SHP77 (cell line): ENCODE data around the gene SCN10A.

Source experiments
- DNase-seq, 2 experiments: peaks; one replicate each; lab custom pipeline; 2025; lab: John Stamatoyannopoulos, UW

SCN10A gene

DNA sequence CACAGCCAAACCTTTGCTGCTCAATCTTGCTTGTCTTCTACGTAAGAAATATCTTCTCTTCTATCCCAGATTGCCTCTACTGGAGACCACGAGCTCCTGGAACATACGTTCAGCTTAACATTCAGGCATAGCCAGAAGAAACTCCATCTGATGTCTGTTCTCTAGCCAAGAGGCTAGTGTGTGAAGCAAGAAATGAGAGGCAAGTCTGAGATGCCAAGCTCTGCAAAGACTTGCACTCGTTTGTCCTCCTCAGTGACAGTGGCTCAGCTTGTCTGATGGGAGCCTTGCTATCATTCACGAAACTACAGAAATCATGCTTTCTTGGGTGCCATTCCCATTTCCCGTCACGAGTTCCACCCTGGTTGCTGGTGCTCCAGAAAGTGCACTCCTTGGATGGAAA is at the start of gene SCN10A:
Gene SCN10A, minus strand, starts transcription at position 192 of the 400 bp plus-strand sequence. CDS start 22,207 bp downstream, outside the sequence.
- DNase-seq = no peak

DNA sequence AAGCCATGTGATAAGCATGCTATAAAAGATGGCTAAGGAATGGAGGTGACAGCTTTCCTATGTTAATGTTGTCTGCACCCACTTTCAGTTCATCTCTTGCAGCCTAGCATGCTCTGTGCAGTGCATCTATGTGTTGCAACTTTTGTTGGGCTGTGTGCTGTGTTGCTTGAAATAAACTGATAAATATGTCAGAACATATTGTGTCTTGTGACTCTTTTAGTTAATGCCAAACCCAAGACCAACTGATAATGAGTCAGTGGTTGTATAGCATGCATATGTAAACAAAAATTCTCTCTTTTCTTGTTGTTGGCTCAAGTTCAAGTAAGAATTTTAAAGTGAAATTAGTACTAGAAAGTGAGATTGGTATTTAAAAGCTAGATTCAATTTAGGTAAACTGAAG is 37.0 kb upstream of the SCN10A start:
- DNase-seq = no peak

DNA sequence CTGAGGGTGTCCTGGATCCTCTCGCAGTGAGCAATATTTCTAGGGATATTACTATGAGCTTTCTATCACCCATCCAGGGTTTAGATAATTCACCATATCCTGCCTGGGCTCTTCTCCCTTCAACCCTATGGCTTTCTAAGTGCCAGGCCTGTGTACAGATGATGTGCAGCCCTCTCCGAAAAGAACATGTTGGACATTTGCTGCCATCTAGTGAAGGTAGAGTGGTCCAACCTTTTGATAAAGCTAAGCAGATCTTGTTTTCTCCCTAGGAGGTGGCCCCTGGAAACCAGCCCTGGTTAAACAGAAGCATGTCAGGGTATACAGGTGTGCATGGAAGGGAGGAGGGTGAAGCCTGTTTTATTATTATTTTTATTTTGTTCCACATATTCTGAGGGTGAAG is 27.9 kb upstream of the SCN10A start:
- DNase-seq = peak; percentile 3 to 20

DNA sequence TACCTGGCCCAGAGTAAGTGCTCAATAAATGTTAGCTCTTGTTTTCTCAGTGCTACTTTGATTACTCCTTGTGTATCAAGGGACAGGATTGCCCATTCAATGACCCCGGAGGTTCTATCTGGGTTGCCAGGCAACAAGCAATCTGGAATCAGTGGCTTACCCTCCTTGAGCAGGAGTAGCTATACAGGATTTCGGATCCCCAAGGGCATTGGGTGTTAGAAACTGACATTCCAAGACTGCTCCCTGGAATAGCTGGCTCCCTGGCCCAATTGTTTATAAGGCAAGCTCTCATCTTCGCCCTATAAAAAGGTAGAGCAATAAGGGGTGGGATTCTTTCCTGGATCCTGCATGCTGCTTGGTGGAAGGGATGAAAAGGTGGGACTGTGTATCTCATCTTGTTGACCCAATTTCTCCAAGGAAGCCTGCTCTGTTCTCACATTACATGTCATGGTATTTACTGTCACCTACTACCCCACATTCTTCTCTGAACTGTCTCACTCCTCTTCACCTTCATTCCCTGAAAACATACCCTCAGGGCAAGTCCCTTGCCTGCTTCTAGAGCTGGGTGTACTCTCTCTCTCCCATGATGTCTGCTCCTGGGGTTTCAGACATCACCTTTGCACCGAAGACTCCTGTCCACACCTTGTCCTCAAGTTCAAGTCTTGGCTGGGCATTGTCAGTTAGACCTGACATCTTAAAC is 26.4 kb upstream of the SCN10A start:
- DNase-seq = no peak

DNA sequence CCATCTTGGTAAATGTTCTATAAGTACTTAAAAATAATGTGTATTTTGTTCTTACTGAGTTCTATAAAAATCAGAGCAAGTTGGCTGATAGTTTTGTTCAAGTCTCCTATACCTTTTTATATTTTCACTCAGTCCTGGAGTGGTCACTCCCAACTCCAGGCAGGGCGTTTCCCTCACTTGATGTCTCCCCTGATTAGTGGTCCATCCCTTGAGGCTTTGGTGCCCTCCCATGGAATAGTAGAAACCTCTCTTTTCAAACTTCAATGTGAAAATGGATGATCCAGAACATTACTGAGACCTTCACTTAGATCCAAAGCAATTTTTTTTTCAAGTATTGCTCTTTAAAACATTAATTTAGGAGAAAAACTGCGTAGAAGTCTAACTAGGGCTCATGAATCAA is 25.0 kb upstream of the SCN10A start:
- DNase-seq = no peak

DNA sequence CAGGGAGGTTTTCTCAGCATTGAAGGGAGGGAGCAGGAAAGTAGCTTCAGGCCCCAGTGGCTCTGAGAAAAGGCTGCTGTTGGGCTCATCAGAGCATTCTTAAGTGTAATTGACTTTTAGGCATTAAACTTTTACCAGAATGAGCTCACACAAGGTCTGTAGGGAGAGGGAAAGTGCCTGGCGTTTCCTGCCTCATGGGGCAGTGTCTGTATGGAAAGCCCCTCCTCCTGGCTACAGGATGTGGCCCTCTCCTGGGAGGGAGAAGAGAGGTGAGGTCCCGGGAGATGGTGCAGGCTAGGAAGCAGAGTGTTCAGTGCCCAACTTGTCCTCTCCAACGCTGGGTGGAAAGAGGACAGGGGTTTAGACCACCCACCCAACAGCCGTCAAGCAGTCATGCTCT is 21.3 kb upstream of the SCN10A start:
- no peak for DNase-seq

- no peak for DNase-seq
Measured at GRCh38 chr3:38836561-38836960, 20.5 kb upstream of the SCN10A start.

DNA sequence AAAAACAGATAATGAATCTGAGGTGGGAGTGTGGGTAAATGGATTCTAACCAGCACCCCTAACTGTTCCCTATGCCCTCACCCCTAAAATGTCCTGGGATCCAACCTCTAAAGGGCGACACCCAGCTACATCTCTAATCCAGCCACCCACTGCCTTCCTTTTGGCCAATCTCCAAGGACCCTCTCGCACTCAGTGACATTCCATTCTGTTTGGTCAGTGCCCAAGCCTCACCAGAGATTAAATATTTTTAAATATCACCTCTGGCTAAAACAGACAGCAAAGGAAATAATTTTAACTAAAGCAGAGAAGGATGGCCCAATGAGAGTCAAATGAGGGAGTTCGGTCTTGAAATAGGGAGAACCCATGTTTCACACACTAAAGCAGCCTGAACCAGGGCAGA is 19.9 kb upstream of the SCN10A start:
- no peak for DNase-seq

GRCh38 chr3:38834717-38835116 is 18.7 kb upstream of the SCN10A start:
- DNase-seq = no peak

DNA sequence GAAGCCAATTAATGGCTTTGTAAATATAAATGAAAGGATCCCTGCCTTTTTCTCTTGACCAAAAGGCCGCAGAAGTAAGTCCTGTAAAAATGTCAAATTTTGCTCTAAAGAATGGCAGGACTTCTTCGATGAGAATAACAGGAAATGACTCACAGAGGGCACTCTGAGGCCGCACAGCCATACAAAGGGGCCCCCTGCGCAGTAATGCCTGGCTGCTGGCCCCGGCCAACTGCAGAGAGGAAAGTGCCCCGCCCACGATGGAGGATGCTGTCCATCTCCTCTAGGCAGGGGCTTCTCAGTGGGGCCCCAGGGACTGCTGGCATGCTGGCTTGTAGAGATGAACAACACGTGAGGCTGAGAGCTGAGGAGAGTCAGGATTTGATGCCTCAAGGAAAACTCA is 18.1 kb upstream of the SCN10A start:
- DNase-seq = no peak

DNA sequence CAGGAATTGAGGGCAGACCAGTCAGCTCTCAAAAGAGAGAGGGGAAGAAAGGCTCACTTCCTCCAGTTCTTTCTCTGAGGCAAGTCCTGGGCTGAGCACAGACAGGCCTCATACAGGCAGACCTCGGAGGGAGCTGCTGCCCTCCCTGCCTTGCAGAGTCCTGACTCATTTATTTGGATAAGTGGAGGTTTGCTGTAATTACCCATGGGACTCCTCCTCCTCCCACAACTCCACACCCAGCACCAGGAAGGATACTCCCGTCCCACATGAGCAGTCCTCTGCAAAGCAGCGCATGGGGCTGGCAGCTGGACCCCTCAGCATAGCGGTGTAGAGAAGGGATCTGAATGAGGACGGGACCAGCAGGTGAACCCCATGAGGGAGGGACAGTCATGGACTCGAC is 13.4 kb upstream of the SCN10A start:
- DNase-seq = no peak

DNA sequence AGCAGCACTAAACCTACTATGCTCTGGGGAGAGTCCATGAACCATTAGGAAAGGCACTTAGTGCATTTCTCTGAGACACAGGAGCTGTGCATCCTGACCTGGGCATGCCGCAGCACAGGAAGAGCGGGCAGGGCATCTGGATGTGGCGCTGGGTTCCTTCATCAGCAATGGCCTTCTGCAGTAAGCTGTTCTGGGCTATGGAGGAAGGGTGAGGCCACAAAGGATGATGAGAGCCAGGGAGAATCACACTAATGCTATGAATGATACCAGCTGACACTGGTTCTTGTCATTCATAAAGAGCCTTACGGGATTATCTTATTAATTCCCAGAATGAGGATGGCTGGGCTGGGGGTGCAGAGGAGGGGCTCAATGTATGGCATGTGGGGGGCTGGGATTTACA is 12.7 kb upstream of the SCN10A start:
- no peak for DNase-seq

- no peak for DNase-seq
Measured at GRCh38 chr3:38827791-38828190, 11.8 kb upstream of the SCN10A start.

- DNase-seq = no peak
Measured at GRCh38 chr3:38826001-38826400, 10.0 kb upstream of the SCN10A start.

DNA sequence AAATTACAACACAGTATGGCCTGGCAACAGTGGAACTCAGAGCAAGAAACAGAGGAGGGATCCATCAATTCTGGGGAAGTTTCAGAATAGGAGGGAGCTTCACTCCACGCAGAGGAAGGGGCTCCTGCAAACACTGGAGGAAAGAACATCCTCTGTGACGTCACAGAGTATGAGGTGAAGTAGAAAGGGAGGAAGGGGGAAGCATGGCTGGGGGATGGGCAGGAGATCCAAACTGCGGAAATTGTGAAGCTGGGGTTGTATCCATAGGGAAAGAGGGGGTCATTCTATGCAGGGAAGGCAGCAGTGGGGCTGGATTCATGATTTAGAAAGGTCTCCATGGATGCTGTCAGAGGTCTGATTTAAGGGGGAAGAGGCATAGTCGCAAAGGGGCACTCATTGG is 8.3 kb upstream of the SCN10A start:
- no peak for DNase-seq

DNA sequence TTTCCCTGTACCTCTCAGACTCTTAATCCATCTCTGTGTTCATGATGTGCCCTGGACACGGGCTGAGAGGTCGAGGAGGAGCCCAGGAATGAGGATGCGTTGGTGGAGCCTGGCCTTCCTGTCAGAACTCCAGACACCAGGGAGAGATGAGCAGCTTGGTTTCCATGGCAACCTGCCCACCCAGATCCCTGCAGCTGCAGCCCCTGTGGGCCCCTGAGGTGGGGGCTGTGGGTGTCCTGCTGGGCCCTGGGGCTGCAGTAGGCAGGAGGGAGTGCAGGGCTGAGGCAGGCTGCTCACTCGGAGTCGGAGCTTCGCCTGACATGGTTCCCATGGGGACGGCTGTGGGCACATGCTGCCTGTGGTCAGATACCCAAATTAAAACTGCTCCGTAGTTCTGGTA is 7.7 kb upstream of the SCN10A start:
- DNase-seq = no peak

GRCh38 chr3:38823186-38823585 is 7.2 kb upstream of the SCN10A start:
- DNase-seq = no peak

DNA sequence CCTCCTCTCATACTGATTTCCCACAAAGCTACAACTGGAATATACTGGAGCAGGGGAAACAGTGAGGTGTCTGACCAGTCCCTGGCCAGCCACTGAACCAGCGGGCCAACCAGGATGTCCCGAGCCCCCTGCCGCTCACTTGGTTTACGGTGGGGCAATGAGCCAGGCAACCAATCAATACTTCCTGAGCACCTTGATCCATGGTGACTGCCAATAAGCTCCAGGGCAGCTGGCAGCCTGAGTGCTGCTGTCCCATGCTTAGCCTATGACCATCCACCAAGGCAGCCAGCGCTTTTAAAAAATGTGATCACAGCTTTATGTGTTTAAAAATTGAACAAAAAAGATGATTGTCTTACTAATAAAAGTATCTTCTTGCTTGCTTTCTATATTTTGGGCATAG is 4.2 kb downstream of the SCN10A start:
- no peak for DNase-seq

- DNase-seq = no peak
Measured at GRCh38 chr3:38805765-38806386, 10.1 kb downstream of the SCN10A start.

- no peak for DNase-seq
Measured at GRCh38 chr3:38805004-38805403, 11.0 kb downstream of the SCN10A start.

- DNase-seq = no peak
Measured at GRCh38 chr3:38800511-38800910, 15.5 kb downstream of the SCN10A start.

- DNase-seq = no peak
Measured at GRCh38 chr3:38793721-38794120, 22.3 kb downstream of the SCN10A start.

- no peak for DNase-seq
Measured at GRCh38 chr3:38792983-38793382, 23.0 kb downstream of the SCN10A start.

- DNase-seq = peak in 1 of 2 experiments; percentile 1
Measured at GRCh38 chr3:38782148-38782547, 33.9 kb downstream of the SCN10A start.
